NB4 (cell line): ENCODE measurements around the gene SFXN5.

Experiments used
- CTCF ChIP-seq: IDR thresholded peaks from one replicate; pipeline ENCODE4 v1.5.1; 2012; ENCODE audit warnings: low read depth, low read length
- MAX ChIP-seq: IDR thresholded peaks from 2 replicates; pipeline ENCODE4 v1.6.1; 2011; ENCODE audit warnings: low read depth, low read length
- POLR2A ChIP-seq: IDR thresholded peaks from 2 replicates; pipeline ENCODE4 v1.6.1; 2011; ENCODE audit warnings: mild to moderate bottlenecking; ENCODE audit not compliant: insufficient read length; ENCODE audit errors: extremely low read depth

- no peak for TF ChIP-seq POLR2A
- no peak for TF ChIP-seq CTCF
- no peak for TF ChIP-seq MAX
These were observed 4.5 kb downstream of the SFXN5 start for GRCh38 chr2:73067043-73067442.
